ENCODE measurements around the gene SMCO2.

- TF ChIP-seq NFYC (CRISPR knock-in tag; IDR thresholded peaks at IDR 0.05) (no peak), HOXA7 (CRISPR knock-in tag; IDR thresholded peaks at IDR 0.05) (no peak), NFATC3 (CRISPR knock-in tag; IDR thresholded peaks at IDR 0.05) (no peak), RNF2 (conservative IDR thresholded peaks at IDR 0.05; ENCODE audit: low read depth) (no peak), ZNF224 (CRISPR knock-in tag; IDR thresholded peaks at IDR 0.05) (no peak), NR2F1 (CRISPR knock-in tag; IDR thresholded peaks at IDR 0.05) (no peak), AHR (CRISPR knock-in tag; IDR thresholded peaks at IDR 0.05) (no peak), NFIC (IDR thresholded peaks at IDR 0.05; ENCODE audit: low read length) (no peak), ZBTB20 (CRISPR knock-in tag; IDR thresholded peaks at IDR 0.05; ENCODE audit: borderline replicate concordance, low read depth) (no peak), KAT7 (CRISPR knock-in tag; IDR thresholded peaks at IDR 0.05; ENCODE audit: borderline replicate concordance) (no peak), CTCF (CRISPR knock-in tag; IDR thresholded peaks at IDR 0.05) (no peak), CHD4 (IDR thresholded peaks at IDR 0.05; ENCODE audit: borderline replicate concordance, low read length) (no peak), ZNF318 (CRISPR knock-in tag; IDR thresholded peaks at IDR 0.05) (no peak)
Observed at GRCh38 chr12:27524494-27524835, 77.9 kb downstream of the SMCO2 start.

Data from HepG2 (cell line).